DMS153 treated with DMSO at 0.1 percent for 48 hours (cell line): ENCODE measurements around the gene B3GNT4.
"Not testable (repeated sequence)": the region's sequence is repeated elsewhere in the genome, so short reads cannot be mapped to it uniquely, and the experiment has no call there.

ENCODE experiments used
- DNase-seq: peaks from one replicate; lab custom pipeline; 2025; ENCODE audit not compliant: unreplicated experiment; lab: John Stamatoyannopoulos, UW

The B3GNT4 gene

GRCh38 chr12:122208073-122208820 lies 4.7 kb downstream of the B3GNT4 start:
- no peak for DNase-seq

GRCh38 chr12:122215771-122216170 lies 12.3 kb downstream of the B3GNT4 start:
- DNase-seq: no peak

GRCh38 chr12:122216445-122216844 lies 12.9 kb downstream of the B3GNT4 start:
- no peak for DNase-seq

GRCh38 chr12:122225683-122226365 lies 22.3 kb downstream of the B3GNT4 start, which contains the start of gene DIABLO:
Gene DIABLO (minus strand): TSS chr12:122226052. CDS start chr12:122226014, 38 bp downstream.
- peak; percentile 98 for DNase-seq

- DNase-seq: no peak
Measured at GRCh38 chr12:122226366-122227125, 23.0 kb downstream of the B3GNT4 start.

- peak; percentile 29 for DNase-seq
Measured at GRCh38 chr12:122227341-122227740, 23.8 kb downstream of the B3GNT4 start.

GRCh38 chr12:122228092-122228491 lies 24.6 kb downstream of the B3GNT4 start:
- DNase-seq: no peak

GRCh38 chr12:122230798-122231197 lies 27.3 kb downstream of the B3GNT4 start:
- no peak for DNase-seq

GRCh38 chr12:122232691-122233090 lies 29.2 kb downstream of the B3GNT4 start:
- no peak for DNase-seq

GRCh38 chr12:122235741-122236140 lies 32.2 kb downstream of the B3GNT4 start:
- DNase-seq: no peak

GRCh38 chr12:122238861-122239260 lies 35.4 kb downstream of the B3GNT4 start:
- no peak for DNase-seq

GRCh38 chr12:122243965-122244364 lies 40.5 kb downstream of the B3GNT4 start:
- no peak for DNase-seq

- DNase-seq: no peak
Measured at GRCh38 chr12:122244565-122245371, 41.3 kb downstream of the B3GNT4 start.

GRCh38 chr12:122245553-122245952 lies 42.0 kb downstream of the B3GNT4 start:
- no peak for DNase-seq

- no peak for DNase-seq
Measured at GRCh38 chr12:122250047-122250446, 46.5 kb downstream of the B3GNT4 start.

GRCh38 chr12:122250536-122250935 lies 47.0 kb downstream of the B3GNT4 start:
- no peak for DNase-seq

- DNase-seq: not testable (repeated sequence)
Measured at GRCh38 chr12:122258462-122258861, 55.0 kb downstream of the B3GNT4 start.
